ENCODE data around the gene RAI14. TPM values are rescaled to one million over a fixed set of nuclear protein-coding genes. Genes with fewer than 3 reads are reported as not detected.

RAI14 gene
- total RNA-seq, 1 donor from 2014 or later: 307 TPM

DNA sequence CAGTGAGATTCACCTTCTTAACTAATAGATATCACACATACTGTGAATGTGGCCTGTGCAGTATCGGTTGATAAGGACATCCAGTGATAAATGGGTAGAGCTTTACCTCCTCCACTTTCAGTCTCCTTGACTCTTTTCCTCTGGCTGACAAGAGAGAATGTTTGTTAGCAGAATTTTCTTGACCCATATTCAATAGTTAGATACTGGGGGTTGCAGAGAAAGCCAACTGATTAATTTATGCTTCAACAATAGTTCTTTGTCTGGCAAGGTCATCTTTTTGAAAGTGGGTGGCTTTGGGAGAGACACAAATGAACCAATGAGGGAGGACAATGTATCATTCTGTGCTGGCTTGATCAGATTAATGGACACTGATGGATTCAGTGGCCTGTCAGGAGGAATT, 213.1 kb downstream of the RAI14 start:
- DNase-seq (ENCODE audit: low read depth) (no peak), FAIRE-seq (no peak)
- no peak overlapping the region for H3K4me2 ChIP-seq (ENCODE audit: low read length)
- no peaks in the 10 kb centered on the region for H3K4me1 Mint-ChIP-seq (ENCODE audit: low read depth, unreplicated experiment)
- H3K27me3 Mint-ChIP-seq (ENCODE audit: low read depth, unreplicated experiment): no peaks in the 10 kb centered on the region
- H3K4me3 ChIP-seq (ENCODE audit: insufficient read depth, low read depth, low read length): no peak overlapping the region
- H3K27me3 ChIP-seq (ENCODE audit: insufficient read depth, low read length): no peaks in the 10 kb centered on the region
- no peaks in the 10 kb centered on the region for H4K20me1 ChIP-seq (ENCODE audit: insufficient read depth, low read length)
- H3K27ac Mint-ChIP-seq (ENCODE audit: unreplicated experiment): no peak overlapping the region
- H3K9me3 ChIP-seq (ENCODE audit: insufficient read depth, low read depth, low read length): no peaks in the 10 kb centered on the region
- TF ChIP-seq, protein P1, sequence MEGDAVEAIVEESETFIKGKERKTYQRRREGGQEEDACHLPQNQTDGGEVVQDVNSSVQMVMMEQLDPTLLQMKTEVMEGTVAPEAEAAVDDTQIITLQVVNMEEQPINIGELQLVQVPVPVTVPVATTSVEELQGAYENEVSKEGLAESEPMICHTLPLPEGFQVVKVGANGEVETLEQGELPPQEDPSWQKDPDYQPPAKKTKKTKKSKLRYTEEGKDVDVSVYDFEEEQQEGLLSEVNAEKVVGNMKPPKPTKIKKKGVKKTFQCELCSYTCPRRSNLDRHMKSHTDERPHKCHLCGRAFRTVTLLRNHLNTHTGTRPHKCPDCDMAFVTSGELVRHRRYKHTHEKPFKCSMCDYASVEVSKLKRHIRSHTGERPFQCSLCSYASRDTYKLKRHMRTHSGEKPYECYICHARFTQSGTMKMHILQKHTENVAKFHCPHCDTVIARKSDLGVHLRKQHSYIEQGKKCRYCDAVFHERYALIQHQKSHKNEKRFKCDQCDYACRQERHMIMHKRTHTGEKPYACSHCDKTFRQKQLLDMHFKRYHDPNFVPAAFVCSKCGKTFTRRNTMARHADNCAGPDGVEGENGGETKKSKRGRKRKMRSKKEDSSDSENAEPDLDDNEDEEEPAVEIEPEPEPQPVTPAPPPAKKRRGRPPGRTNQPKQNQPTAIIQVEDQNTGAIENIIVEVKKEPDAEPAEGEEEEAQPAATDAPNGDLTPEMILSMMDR (IDR thresholded peaks at IDR 0.05; ENCODE audit: insufficient read depth, low read depth, low read length): no peak
- TF ChIP-seq EZH2 (IDR thresholded peaks at IDR 0.05; ENCODE audit: insufficient read depth, low read length): no peak
- no peak overlapping the region for H3K4me3 Mint-ChIP-seq (ENCODE audit: unreplicated experiment)
- no peaks in the 10 kb centered on the region for H3K36me3 ChIP-seq (ENCODE audit: insufficient read depth, low read length)
- H2AFZ ChIP-seq (ENCODE audit: low read depth, low read length): no peak overlapping the region
- no peaks in the 10 kb centered on the region for H3K79me2 ChIP-seq (ENCODE audit: insufficient read depth, low read length)
- H3K9me3 Mint-ChIP-seq (ENCODE audit: unreplicated experiment): peaks cover 2% of the 10 kb centered on the region
- no peaks in the 10 kb centered on the region for H3K36me3 Mint-ChIP-seq (ENCODE audit: low read depth, unreplicated experiment)
- no peak overlapping the region for H3K27ac ChIP-seq (ENCODE audit: low read depth, low read length)
- H3K4me1 ChIP-seq (ENCODE audit: insufficient read depth, low read length): no peaks in the 10 kb centered on the region
- no peak overlapping the region for H3K9ac ChIP-seq (ENCODE audit: low read length)

DNA sequence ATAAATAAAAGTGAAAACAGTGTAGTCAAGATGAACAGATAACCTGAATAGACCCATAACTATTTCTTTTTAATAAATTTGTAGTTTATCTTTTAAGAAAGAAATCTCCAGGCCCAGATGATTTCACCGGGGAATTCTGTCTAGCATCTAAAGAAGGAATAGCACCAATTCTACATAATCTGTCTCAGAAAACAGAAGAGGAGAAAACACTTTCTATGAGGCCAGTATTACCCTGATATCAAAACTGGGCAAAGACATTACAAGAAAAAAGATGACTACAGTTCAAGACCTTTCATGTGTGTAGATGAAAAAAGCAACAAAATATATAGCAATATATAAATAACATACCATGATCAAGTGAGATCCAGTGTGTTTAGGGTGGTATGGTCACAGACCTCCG, 214.3 kb downstream of the RAI14 start:
- H3K36me3 Mint-ChIP-seq (ENCODE audit: low read depth, unreplicated experiment): no peaks in the 10 kb centered on the region
- no peak overlapping the region for H3K4me3 Mint-ChIP-seq (ENCODE audit: unreplicated experiment)
- no peak overlapping the region for H3K27ac ChIP-seq (ENCODE audit: low read depth, low read length)
- FAIRE-seq: no peak
- no peaks in the 10 kb centered on the region for H3K27me3 Mint-ChIP-seq (ENCODE audit: low read depth, unreplicated experiment)
- H3K9me3 ChIP-seq (ENCODE audit: insufficient read depth, low read depth, low read length): no peaks in the 10 kb centered on the region
- H4K20me1 ChIP-seq (ENCODE audit: insufficient read depth, low read length): no peaks in the 10 kb centered on the region
- no peak overlapping the region for H3K27ac Mint-ChIP-seq (ENCODE audit: unreplicated experiment)
- no peak overlapping the region for H2AFZ ChIP-seq (ENCODE audit: low read depth, low read length)
- no peak overlapping the region for H3K9ac ChIP-seq (ENCODE audit: low read length)
- TF ChIP-seq EZH2 (IDR thresholded peaks at IDR 0.05; ENCODE audit: insufficient read depth, low read length): no peak
- TF ChIP-seq, protein P1 (IDR thresholded peaks at IDR 0.05; ENCODE audit: insufficient read depth, low read depth, low read length): no peak
- no peaks in the 10 kb centered on the region for H3K4me1 Mint-ChIP-seq (ENCODE audit: low read depth, unreplicated experiment)
- DNase-seq (ENCODE audit: low read depth): no peak
- no peaks in the 10 kb centered on the region for H3K36me3 ChIP-seq (ENCODE audit: insufficient read depth, low read length)
- H3K4me3 ChIP-seq (ENCODE audit: insufficient read depth, low read depth, low read length): no peak overlapping the region
- H3K4me2 ChIP-seq (ENCODE audit: low read length): no peak overlapping the region
- H3K27me3 ChIP-seq (ENCODE audit: insufficient read depth, low read length): no peaks in the 10 kb centered on the region
- peaks cover 9% of the 10 kb centered on the region for H3K9me3 Mint-ChIP-seq (ENCODE audit: unreplicated experiment)
- no peaks in the 10 kb centered on the region for H3K79me2 ChIP-seq (ENCODE audit: insufficient read depth, low read length)
- no peaks in the 10 kb centered on the region for H3K4me1 ChIP-seq (ENCODE audit: insufficient read depth, low read length)

DNA sequence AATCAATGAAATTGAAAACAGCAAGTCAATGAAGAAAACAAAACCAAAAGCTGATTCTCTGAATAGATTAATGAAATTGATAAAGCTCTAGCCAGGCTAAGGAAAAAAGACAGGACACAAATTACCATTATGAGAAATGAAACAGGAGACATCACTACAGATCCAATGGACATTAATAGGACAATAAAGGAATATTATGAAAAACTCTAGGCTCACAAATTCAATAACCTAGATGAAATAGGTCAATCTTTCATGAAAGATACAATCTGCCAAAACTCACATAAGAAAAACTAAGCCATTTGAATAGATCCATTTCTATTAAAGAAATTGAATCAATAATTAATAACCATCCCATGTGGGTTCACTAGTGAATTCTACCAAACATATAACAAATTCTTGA, 220.1 kb downstream of the RAI14 start:
- no peak overlapping the region for H3K9ac ChIP-seq (ENCODE audit: low read length)
- H3K4me2 ChIP-seq (ENCODE audit: low read length): no peak overlapping the region
- TF ChIP-seq EZH2 (IDR thresholded peaks at IDR 0.05; ENCODE audit: insufficient read depth, low read length): no peak
- TF ChIP-seq, protein P1 (IDR thresholded peaks at IDR 0.05; ENCODE audit: insufficient read depth, low read depth, low read length): no peak
- no peak overlapping the region for H3K27ac Mint-ChIP-seq (ENCODE audit: unreplicated experiment)
- H3K79me2 ChIP-seq (ENCODE audit: insufficient read depth, low read length): no peaks in the 10 kb centered on the region
- H3K4me1 ChIP-seq (ENCODE audit: insufficient read depth, low read length): no peaks in the 10 kb centered on the region
- H3K9me3 Mint-ChIP-seq (ENCODE audit: unreplicated experiment): peaks cover 22% of the 10 kb centered on the region
- H3K4me1 Mint-ChIP-seq (ENCODE audit: low read depth, unreplicated experiment): no peaks in the 10 kb centered on the region
- FAIRE-seq (no peak), DNase-seq (ENCODE audit: low read depth) (no peak)
- no peak overlapping the region for H3K4me3 ChIP-seq (ENCODE audit: insufficient read depth, low read depth, low read length)
- no peaks in the 10 kb centered on the region for H3K36me3 Mint-ChIP-seq (ENCODE audit: low read depth, unreplicated experiment)
- no peaks in the 10 kb centered on the region for H3K9me3 ChIP-seq (ENCODE audit: insufficient read depth, low read depth, low read length)
- no peak overlapping the region for H3K4me3 Mint-ChIP-seq (ENCODE audit: unreplicated experiment)
- no peaks in the 10 kb centered on the region for H3K27me3 Mint-ChIP-seq (ENCODE audit: low read depth, unreplicated experiment)
- no peaks in the 10 kb centered on the region for H3K36me3 ChIP-seq (ENCODE audit: insufficient read depth, low read length)
- no peaks in the 10 kb centered on the region for H4K20me1 ChIP-seq (ENCODE audit: insufficient read depth, low read length)
- H3K27ac ChIP-seq (ENCODE audit: low read depth, low read length): no peak overlapping the region
- H2AFZ ChIP-seq (ENCODE audit: low read depth, low read length): no peak overlapping the region
- H3K27me3 ChIP-seq (ENCODE audit: insufficient read depth, low read length): no peaks in the 10 kb centered on the region

All from astrocyte (in vitro differentiated cells and primary cell).